A549 treated with Hydrocortisone at 1 μM for 4 hours (cell line): ENCODE measurements around the gene SMC5. TPM values are rescaled to one million over a fixed set of nuclear protein-coding genes. Genes with fewer than 3 reads are reported as not detected.

Experiments
- total RNA-seq: library from RNA; stranded (reverse); fragments of 200-300 nt; extraction: Qiagen RNA extraction; gene quantifications from 5 replicates; pipeline ENCODE4 v1.2.3, GENCODE V29; 2022

The SMC5 gene
- total RNA-seq, result 10.3 to 21.3 TPM (median 15.4 TPM) in 5 replicates

GRCh38 chr9:70258692-70259511 is at the start of gene SMC5:
SMC5 (plus strand) TSS chr9:70258978; CDS start chr9:70259079, 101 bp downstream.

Other genes starting within 250 kb of the SMC5 start
- 0.16 to 0.35 TPM (median 0.28 TPM) in 5 replicates for gene MAMDC2, start 215.1 kb upstream of the SMC5 start, total RNA-seq
- gene KLF9, start 155.7 kb downstream of the SMC5 start, total RNA-seq, result 2.9 to 4.8 TPM (median 4.0 TPM) in 5 replicates